Measurements from ENCODE around the gene KPNA3.

Gene KPNA3

DNA sequence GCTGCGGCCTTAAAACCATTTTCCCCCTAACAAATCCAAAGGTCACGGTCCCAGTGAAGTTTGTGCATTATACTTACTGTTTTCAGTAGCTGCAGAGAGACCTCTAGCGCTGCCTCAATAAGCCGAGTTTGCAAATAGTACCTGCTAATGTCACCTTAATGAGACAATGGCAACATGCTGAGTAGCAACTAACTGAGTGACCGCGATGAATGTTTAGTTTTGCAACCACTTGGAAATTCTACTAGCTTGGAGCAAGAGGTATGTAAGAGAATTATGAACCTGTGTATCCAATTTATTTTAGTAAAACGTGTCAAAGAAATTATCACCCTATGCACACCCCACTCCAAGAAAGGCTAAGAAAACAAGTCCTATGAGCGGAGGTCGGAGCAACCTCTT is 1.2 kb downstream of the KPNA3 start:
- H3K9me3 ChIP-seq (ENCODE audit: control extremely low read depth in 1 of 5, control insufficient read depth in 4 of 5, insufficient read depth in 2 of 5, low read depth in 1 of 5, low read length in 4 of 5) = no peaks in the 10 kb centered on the region
- peak overlapping the region; percentile 76 to 91 (median 88) for H3K4me3 ChIP-seq (ENCODE audit: control insufficient read depth in 1 of 7, extremely low read depth in 1 of 7, insufficient read depth in 4 of 7, low read depth in 2 of 7, low read length in 6 of 7)
- WGBS (ENCODE audit: insufficient coverage) = 0% methylated on average over 2 of the region's 9 CpGs
- H3K27ac ChIP-seq (ENCODE audit: insufficient read depth in 1 of 2, low read depth in 1 of 2, low read length in 2 of 2, poor library complexity in 1 of 2, severe bottlenecking in 2 of 2) = peak overlapping the region; percentile 61 to 81
- ChIA-PET CTCF (interaction anchor here (0.9 to 3.6 kb wide), 9 partner anchors 15 to 120 kb away, joined by 3 to 12 read pairs (median 4); no protein-coding TSS in a partner anchor), POLR2A (interaction anchor here (0.8 to 4.1 kb wide), 2 partner anchors 100 to 353 kb away, joined by 3 to 15 read pairs; partner anchors contain the start of gene EBPL)
- peaks cover 6 to 37% (median 22%) of the 10 kb centered on the region in 4 experiments for H3K4me1 ChIP-seq (ENCODE audit: control extremely low read depth in 1 of 4, control insufficient read depth in 4 of 4, insufficient read depth in 4 of 4, low read length in 3 of 4)
- no peaks in the 10 kb centered on the region for H3K27me3 ChIP-seq (replicated peaks in 2 of 5; ENCODE audit: control insufficient read depth in 4 of 5, insufficient read depth in 5 of 5, low read length in 4 of 5)
- peak; percentile 22 to 50 (median 39) for DNase-seq
- H3K36me3 ChIP-seq (ENCODE audit: control insufficient read depth in 4 of 4, insufficient read depth in 4 of 4, low read length in 3 of 4) = no peaks in the 10 kb centered on the region

DNA sequence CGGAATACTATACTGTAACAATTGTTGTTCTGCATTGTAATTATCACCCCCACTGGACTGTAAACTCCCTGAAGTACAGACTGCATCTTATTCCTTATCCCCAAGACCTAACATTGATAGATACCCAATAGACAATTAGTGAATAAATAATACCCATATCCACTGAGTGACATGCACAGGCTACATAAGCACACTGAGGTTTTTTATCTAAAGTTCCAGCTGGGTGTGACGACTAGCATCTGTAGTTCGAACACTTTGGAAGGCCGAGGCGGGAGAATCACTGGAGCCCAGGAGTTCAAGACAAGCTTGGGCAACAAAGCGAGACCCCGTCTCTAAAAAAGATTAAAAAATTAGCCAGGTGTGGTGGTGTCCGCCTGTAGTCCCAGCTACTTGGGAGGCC is 2.5 kb downstream of the KPNA3 start:
- ChIA-PET CTCF (interaction anchor here (1.0 to 3.6 kb wide), 7 partner anchors 8 to 119 kb away, joined by 3 to 12 read pairs (median 4); no protein-coding TSS in a partner anchor), POLR2A (interaction anchor here (0.6 to 4.1 kb wide), 2 partner anchors 32 to 98 kb away, joined by 3 to 15 read pairs; partner anchors contain the start of gene EBPL)
- peaks cover 0 to 4% (median 0%) of the 10 kb centered on the region in 4 experiments for H3K36me3 ChIP-seq (ENCODE audit: control insufficient read depth in 4 of 4, insufficient read depth in 4 of 4, low read length in 3 of 4)
- peaks cover 6 to 37% (median 22%) of the 10 kb centered on the region in 4 experiments for H3K4me1 ChIP-seq (ENCODE audit: control extremely low read depth in 1 of 4, control insufficient read depth in 4 of 4, insufficient read depth in 4 of 4, low read length in 3 of 4)
- H3K27ac ChIP-seq (ENCODE audit: insufficient read depth in 1 of 2, low read depth in 1 of 2, low read length in 2 of 2, poor library complexity in 1 of 2, severe bottlenecking in 2 of 2) = no peak overlapping the region
- WGBS (ENCODE audit: insufficient coverage) = 97% methylated on average over 8 of the region's 8 CpGs
- H3K27me3 ChIP-seq (replicated peaks in 2 of 5; ENCODE audit: control insufficient read depth in 4 of 5, insufficient read depth in 5 of 5, low read length in 4 of 5) = no peaks in the 10 kb centered on the region
- no peak for DNase-seq
- H3K9me3 ChIP-seq (ENCODE audit: control extremely low read depth in 1 of 5, control insufficient read depth in 4 of 5, insufficient read depth in 2 of 5, low read depth in 1 of 5, low read length in 4 of 5) = no peaks in the 10 kb centered on the region
- peak overlapping the region in 1 of 7 experiments; percentile 11 for H3K4me3 ChIP-seq (ENCODE audit: control insufficient read depth in 1 of 7, extremely low read depth in 1 of 7, insufficient read depth in 4 of 7, low read depth in 2 of 7, low read length in 6 of 7)

DNA sequence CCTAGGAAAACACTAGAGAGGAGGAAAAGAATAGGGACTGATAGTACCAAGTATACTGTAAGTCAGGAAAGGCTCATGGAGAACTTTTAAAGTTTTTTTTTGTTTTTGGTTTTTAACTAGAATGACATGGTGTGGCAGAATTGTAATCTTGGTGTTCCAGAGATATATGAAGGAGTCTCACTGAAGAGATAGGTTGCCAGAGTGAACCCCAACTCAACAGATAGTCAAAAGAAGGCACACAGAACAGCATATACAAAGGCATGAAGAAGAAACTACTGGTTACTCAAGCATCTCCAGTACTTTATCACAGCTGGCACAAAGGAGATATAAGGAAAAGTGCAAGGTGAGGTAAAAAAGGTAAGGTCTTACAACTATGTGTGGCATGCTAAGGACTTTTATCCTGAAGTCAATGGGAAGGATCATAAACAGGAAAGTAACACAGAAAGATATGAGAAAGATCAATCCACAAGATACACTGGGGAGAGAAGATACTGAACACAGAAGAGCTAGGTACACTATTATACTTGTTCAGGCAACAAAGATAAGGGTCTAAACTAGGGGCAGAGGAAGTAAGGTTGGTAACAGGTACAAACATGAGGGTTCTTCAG is 6.0 kb downstream of the KPNA3 start:
- peaks cover 3 to 30% (median 17%) of the 10 kb centered on the region in 4 experiments for H3K4me1 ChIP-seq (ENCODE audit: control extremely low read depth in 1 of 4, control insufficient read depth in 4 of 4, insufficient read depth in 4 of 4, low read length in 3 of 4)
- ChIA-PET POLR2A (no interaction called here), CTCF (interaction anchor here (1.0 to 1.1 kb wide), 2 partner anchors 12 to 107 kb away, joined by 3 to 4 read pairs; no protein-coding TSS in a partner anchor)
- H3K36me3 ChIP-seq (ENCODE audit: control insufficient read depth in 4 of 4, insufficient read depth in 4 of 4, low read length in 3 of 4) = peaks cover 0 to 8% (median 0%) of the 10 kb centered on the region in 4 experiments
- DNase-seq = peak in 1 of 3 donors; percentile 33
- H3K27ac ChIP-seq (ENCODE audit: insufficient read depth in 1 of 2, low read depth in 1 of 2, low read length in 2 of 2, poor library complexity in 1 of 2, severe bottlenecking in 2 of 2) = no peak overlapping the region
- H3K27me3 ChIP-seq (replicated peaks in 2 of 5; ENCODE audit: control insufficient read depth in 4 of 5, insufficient read depth in 5 of 5, low read length in 4 of 5) = no peaks in the 10 kb centered on the region
- no peaks in the 10 kb centered on the region for H3K9me3 ChIP-seq (ENCODE audit: control extremely low read depth in 1 of 5, control insufficient read depth in 4 of 5, insufficient read depth in 2 of 5, low read depth in 1 of 5, low read length in 4 of 5)
- H3K4me3 ChIP-seq (ENCODE audit: control insufficient read depth in 1 of 7, extremely low read depth in 1 of 7, insufficient read depth in 4 of 7, low read depth in 2 of 7, low read length in 6 of 7) = no peak overlapping the region

DNA sequence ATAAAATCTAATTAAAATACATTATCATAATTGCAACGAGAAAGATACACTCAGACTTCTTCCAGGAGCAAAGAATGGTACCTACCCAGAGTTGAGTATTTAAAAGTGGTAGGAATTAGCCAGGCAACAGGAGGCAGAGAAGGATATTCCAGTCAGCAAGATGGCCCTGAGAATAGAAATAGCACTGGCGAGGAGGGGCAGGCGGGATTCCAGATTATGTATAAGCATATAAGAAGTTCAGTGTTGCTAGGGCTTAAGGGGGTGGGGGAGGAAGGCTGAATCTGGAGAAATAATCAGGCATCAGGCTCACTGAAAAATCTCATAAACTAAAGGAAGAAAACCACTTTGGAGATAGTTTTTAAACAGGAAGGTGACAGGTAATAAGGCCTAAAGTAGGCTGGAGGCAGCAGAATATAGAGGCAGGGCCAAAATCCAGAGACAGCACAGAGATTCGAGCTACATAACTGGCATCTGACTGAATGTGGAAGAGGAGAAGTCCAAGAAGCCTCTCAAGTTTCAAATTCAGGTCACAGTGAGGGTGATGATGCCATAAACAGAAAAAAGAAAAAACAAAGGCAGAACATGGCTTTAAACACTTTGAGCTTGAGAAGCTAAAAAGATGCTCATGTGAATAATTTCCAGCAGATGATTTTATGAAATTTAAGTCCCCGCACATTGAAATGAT is 7.5 kb downstream of the KPNA3 start:
- no peaks in the 10 kb centered on the region for H3K27me3 ChIP-seq (replicated peaks in 2 of 5; ENCODE audit: control insufficient read depth in 4 of 5, insufficient read depth in 5 of 5, low read length in 4 of 5)
- ChIA-PET POLR2A (no interaction called here), CTCF (interaction anchor here (1.0 kb wide), 1 partner anchor 12 kb away, joined by 3 read pairs; no protein-coding TSS in a partner anchor)
- 96% methylated on average over 4 of the region's 5 CpGs for WGBS (ENCODE audit: insufficient coverage)
- H3K27ac ChIP-seq (ENCODE audit: insufficient read depth in 1 of 2, low read depth in 1 of 2, low read length in 2 of 2, poor library complexity in 1 of 2, severe bottlenecking in 2 of 2) = no peak overlapping the region
- H3K9me3 ChIP-seq (ENCODE audit: control extremely low read depth in 1 of 5, control insufficient read depth in 4 of 5, insufficient read depth in 2 of 5, low read depth in 1 of 5, low read length in 4 of 5) = no peaks in the 10 kb centered on the region
- no peak overlapping the region for H3K4me3 ChIP-seq (ENCODE audit: control insufficient read depth in 1 of 7, extremely low read depth in 1 of 7, insufficient read depth in 4 of 7, low read depth in 2 of 7, low read length in 6 of 7)
- no peak for DNase-seq
- peaks cover 0 to 15% (median 6%) of the 10 kb centered on the region in 4 experiments for H3K4me1 ChIP-seq (ENCODE audit: control extremely low read depth in 1 of 4, control insufficient read depth in 4 of 4, insufficient read depth in 4 of 4, low read length in 3 of 4)
- H3K36me3 ChIP-seq (ENCODE audit: control insufficient read depth in 4 of 4, insufficient read depth in 4 of 4, low read length in 3 of 4) = peaks cover 0 to 8% (median 0%) of the 10 kb centered on the region in 4 experiments

DNA sequence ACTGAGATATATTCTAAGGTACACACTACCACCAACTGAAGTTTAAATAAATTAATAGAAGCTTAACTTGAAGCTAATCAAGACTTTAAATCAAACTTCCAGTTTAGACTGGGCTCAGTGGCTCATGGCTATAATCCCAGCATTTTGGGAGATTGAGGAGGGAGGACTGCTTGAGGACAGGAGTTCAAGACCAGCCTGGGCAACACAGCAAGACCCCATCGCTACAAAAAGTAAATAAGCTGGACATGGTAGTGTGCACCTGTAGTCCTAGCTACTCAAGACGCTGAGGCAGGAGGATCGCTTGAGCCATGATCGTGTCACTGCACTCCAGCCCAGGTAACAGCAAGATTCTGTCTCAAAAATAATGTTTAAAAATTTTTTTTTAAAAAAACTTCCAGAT is 8.6 kb downstream of the KPNA3 start:
- POLR2A ChIA-PET = interaction anchor here (1.5 kb wide), 1 partner anchor 9 kb away, joined by 5 read pairs; the partner anchor contains the start of gene KPNA3
- Histone ChIP-seq H3K9me3 (ENCODE audit: control extremely low read depth in 1 of 5, control insufficient read depth in 4 of 5, insufficient read depth in 2 of 5, low read depth in 1 of 5, low read length in 4 of 5) (no peaks in the 10 kb centered on the region), H3K36me3 (ENCODE audit: control insufficient read depth in 4 of 4, insufficient read depth in 4 of 4, low read length in 3 of 4) (peaks cover 0 to 10% (median 0%) of the 10 kb centered on the region in 4 experiments), H3K27me3 (replicated peaks in 2 of 5; ENCODE audit: control insufficient read depth in 4 of 5, insufficient read depth in 5 of 5, low read length in 4 of 5) (no peaks in the 10 kb centered on the region), H3K27ac (ENCODE audit: insufficient read depth in 1 of 2, low read depth in 1 of 2, low read length in 2 of 2, poor library complexity in 1 of 2, severe bottlenecking in 2 of 2) (no peak overlapping the region), H3K4me3 (ENCODE audit: control insufficient read depth in 1 of 7, extremely low read depth in 1 of 7, insufficient read depth in 4 of 7, low read depth in 2 of 7, low read length in 6 of 7) (no peak overlapping the region), H3K4me1 (ENCODE audit: control extremely low read depth in 1 of 4, control insufficient read depth in 4 of 4, insufficient read depth in 4 of 4, low read length in 3 of 4) (peaks cover 0 to 6% (median 0%) of the 10 kb centered on the region in 4 experiments)
- CTCF ChIA-PET = interaction anchor here (1.1 kb wide), 1 partner anchor 104 kb away, joined by 3 read pairs; no protein-coding TSS in a partner anchor
- WGBS (ENCODE audit: insufficient coverage) = 100% methylated on average over 2 of the region's 4 CpGs
- DNase-seq = no peak

DNA sequence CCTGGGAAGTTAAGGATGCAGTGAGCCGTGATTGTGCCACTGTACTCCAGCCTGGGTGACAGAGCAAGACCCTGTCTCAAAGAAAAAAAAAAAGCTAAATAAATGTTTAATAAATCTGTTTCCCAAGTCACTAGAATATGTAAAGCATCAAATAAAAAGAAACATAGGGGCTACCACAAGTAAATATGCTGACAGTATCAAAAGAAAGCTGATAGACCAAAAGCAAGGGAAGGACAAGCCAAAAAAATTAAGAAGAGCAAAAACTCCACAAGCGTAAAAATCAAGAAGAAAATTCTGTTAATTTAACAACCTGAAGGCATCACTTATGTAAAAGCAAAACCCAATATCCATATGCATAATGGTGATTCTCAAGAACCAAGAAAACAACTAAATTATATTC is 9.7 kb downstream of the KPNA3 start:
- Histone ChIP-seq H3K27me3 (replicated peaks in 2 of 5; ENCODE audit: control insufficient read depth in 4 of 5, insufficient read depth in 5 of 5, low read length in 4 of 5) (no peaks in the 10 kb centered on the region), H3K4me3 (ENCODE audit: control insufficient read depth in 1 of 7, extremely low read depth in 1 of 7, insufficient read depth in 4 of 7, low read depth in 2 of 7, low read length in 6 of 7) (no peak overlapping the region), H3K4me1 (ENCODE audit: control extremely low read depth in 1 of 4, control insufficient read depth in 4 of 4, insufficient read depth in 4 of 4, low read length in 3 of 4) (peaks cover 0 to 5% (median 0%) of the 10 kb centered on the region in 4 experiments), H3K36me3 (ENCODE audit: control insufficient read depth in 4 of 4, insufficient read depth in 4 of 4, low read length in 3 of 4) (peaks cover 0 to 10% (median 0%) of the 10 kb centered on the region in 4 experiments), H3K27ac (ENCODE audit: insufficient read depth in 1 of 2, low read depth in 1 of 2, low read length in 2 of 2, poor library complexity in 1 of 2, severe bottlenecking in 2 of 2) (no peak overlapping the region), H3K9me3 (ENCODE audit: control extremely low read depth in 1 of 5, control insufficient read depth in 4 of 5, insufficient read depth in 2 of 5, low read depth in 1 of 5, low read length in 4 of 5) (no peaks in the 10 kb centered on the region)
- WGBS (ENCODE audit: insufficient coverage) = no CpG with 5 or more reads among the region's 2 CpGs
- ChIA-PET POLR2A (interaction anchor here (1.5 kb wide), 1 partner anchor 10 kb away, joined by 5 read pairs; the partner anchor contains the start of gene KPNA3), CTCF (interaction anchor here (1.3 kb wide), 1 partner anchor 111 kb away, joined by 4 read pairs; no protein-coding TSS in a partner anchor)
- DNase-seq = no peak

All from common myeloid progenitor, CD34-positive (primary cell).